Mucosa of stomach (tissue), 1 donor: ENCODE measurements around the gene MBNL3.
"Not testable (repeated sequence)": the region's sequence is repeated elsewhere in the genome, so short reads cannot be mapped to it uniquely, and the experiment has no call there.

Experiments
- H3K27me3 ChIP-seq: one replicate; pipeline ENCODE4 v1.7.0; 2013; ENCODE audit warnings: mild to moderate bottlenecking, low read length; ENCODE audit not compliant: control insufficient read depth, insufficient read depth
- H3K36me3 ChIP-seq: one replicate; pipeline ENCODE4 v1.7.0; 2013; ENCODE audit warnings: low read length; ENCODE audit not compliant: control insufficient read depth, insufficient read depth
- H3K4me1 ChIP-seq: one replicate; pipeline ENCODE4 v1.7.0; 2013; ENCODE audit warnings: mild to moderate bottlenecking, low read length; ENCODE audit not compliant: control insufficient read depth, insufficient read depth
- H3K4me3 ChIP-seq: one replicate; pipeline ENCODE4 v1.7.0; 2013; ENCODE audit warnings: low read length
- H3K9ac ChIP-seq: one replicate; pipeline ENCODE4 v1.7.0; 2013; ENCODE audit warnings: mild to moderate bottlenecking, low read length, moderate library complexity
- H3K9me3 ChIP-seq: one replicate; pipeline ENCODE4 v1.7.0; 2013; ENCODE audit warnings: mild to moderate bottlenecking, low read length, moderate library complexity; ENCODE audit not compliant: control insufficient read depth
- donor health status: Pancreatic carcinoma.

The MBNL3 gene

DNA sequence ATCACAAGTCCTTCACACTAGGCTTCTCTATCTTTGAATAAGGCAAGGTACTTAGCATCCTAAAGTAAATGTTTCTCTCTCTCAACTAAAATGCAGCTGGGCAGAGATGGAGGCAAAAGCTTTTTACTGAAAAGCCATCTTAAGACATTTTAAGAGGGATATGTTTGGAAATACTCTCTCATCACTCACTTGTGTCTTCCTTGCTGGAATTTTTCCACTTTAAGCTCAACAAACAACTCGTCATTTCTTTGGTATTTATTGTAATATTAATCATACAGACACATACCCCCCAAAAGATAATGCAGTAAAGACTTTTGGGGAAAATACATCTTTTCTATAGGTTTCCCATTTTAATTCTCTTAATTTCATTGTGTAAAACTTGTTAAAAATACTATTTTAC lies 16.4 kb downstream of the MBNL3 start:
- Histone ChIP-seq H3K27me3 (no peaks in the 10 kb centered on the region), H3K4me3 (no peak overlapping the region), H3K4me1 (no peaks in the 10 kb centered on the region), H3K9me3 (no peaks in the 10 kb centered on the region), H3K36me3 (no peaks in the 10 kb centered on the region), H3K9ac (no peak overlapping the region)

DNA sequence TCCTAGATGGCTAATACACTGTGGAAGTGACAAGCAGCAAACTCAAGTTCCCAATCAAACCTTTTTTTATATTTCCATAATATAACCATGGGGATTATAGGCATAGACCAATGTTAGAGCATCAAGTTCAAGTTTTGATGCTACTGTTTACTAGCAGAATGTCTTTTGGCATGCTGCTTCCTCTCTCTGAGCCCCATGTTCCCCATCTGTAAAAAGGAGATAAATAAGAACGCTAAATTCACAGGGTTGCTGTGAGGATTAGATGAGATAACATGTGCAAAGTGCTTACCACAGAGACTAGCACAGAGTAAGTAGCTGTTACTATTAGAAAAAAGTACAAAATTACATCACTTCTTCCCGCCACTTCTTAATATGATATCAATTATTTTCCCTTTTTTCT lies 18.0 kb downstream of the MBNL3 start:
- no peaks in the 10 kb centered on the region for H3K9me3 ChIP-seq
- no peaks in the 10 kb centered on the region for H3K27me3 ChIP-seq
- H3K4me1 ChIP-seq, result peaks cover 3% of the 10 kb centered on the region
- H3K36me3 ChIP-seq, result no peaks in the 10 kb centered on the region
- no peak overlapping the region for H3K4me3 ChIP-seq
- H3K9ac ChIP-seq, result no peak overlapping the region

DNA sequence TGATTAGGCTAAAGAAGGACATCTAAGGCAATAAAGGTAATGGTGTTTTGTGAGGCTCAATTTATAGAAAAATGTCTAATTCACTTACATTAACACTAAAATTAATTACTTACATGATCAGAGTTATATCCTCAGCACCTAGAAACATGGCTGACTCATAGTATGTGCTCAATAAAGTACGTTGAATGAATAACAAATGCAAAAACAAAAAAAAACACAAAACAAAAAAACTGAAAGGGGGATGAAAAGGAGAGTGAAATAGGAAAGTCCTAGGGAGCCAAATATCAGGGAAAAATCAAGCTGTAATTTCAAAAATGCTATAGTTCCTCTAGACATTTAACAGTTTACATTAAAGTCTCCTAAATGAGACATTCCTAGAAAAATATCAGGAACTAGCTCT lies 18.7 kb downstream of the MBNL3 start:
- no peak overlapping the region for H3K4me3 ChIP-seq
- no peaks in the 10 kb centered on the region for H3K36me3 ChIP-seq
- H3K9me3 ChIP-seq, result no peaks in the 10 kb centered on the region
- H3K4me1 ChIP-seq, result peaks cover 3% of the 10 kb centered on the region
- H3K9ac ChIP-seq, result no peak overlapping the region
- no peaks in the 10 kb centered on the region for H3K27me3 ChIP-seq

DNA sequence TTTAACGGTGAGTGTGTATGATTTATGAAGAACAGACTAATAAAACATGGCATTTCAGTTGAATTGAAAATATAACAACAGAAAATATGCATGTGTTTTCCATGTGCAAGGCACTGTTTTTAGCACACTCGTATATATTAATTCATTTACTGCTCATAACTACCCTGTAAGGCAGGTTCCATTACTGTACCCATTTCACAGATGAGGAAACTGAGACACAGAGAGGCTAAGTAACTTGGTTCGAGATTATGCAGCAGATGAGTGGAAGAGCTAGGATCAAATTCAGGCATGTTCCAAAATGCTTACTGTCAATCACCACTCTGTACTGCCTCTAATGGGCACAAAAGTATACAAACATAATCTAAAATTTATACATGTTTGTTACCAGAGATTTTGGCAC lies 20.4 kb downstream of the MBNL3 start:
- H3K4me1 ChIP-seq, result peaks cover 3% of the 10 kb centered on the region
- H3K9me3 ChIP-seq, result no peaks in the 10 kb centered on the region
- no peaks in the 10 kb centered on the region for H3K36me3 ChIP-seq
- H3K4me3 ChIP-seq, result no peak overlapping the region
- no peaks in the 10 kb centered on the region for H3K27me3 ChIP-seq
- no peak overlapping the region for H3K9ac ChIP-seq

- H3K36me3 ChIP-seq, result no peaks in the 10 kb centered on the region
These were observed 20.8 kb downstream of the MBNL3 start for GRCh38 chrX:132467989-132468388.

DNA sequence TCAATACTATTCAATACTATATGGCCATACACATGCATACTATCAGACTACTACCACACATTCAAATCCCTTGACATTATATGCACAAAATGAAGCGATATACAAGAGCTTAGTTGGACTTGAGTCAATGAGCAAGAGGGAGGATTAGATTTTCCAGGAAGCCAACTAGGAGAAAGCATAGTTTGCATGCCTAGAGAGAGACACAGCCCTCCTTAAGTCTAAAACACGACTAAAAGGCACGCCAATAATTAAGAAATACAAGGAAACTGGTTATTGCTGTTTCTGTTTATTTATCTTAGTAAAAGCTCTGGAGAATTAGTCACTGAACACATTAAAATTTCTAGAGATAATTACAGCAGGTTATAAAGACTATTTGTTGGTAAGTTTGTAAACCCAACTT lies 21.8 kb downstream of the MBNL3 start:
- Histone ChIP-seq H3K4me1 (peaks cover 3% of the 10 kb centered on the region), H3K9me3 (no peaks in the 10 kb centered on the region), H3K9ac (no peak overlapping the region), H3K4me3 (no peak overlapping the region), H3K36me3 (no peaks in the 10 kb centered on the region), H3K27me3 (no peaks in the 10 kb centered on the region)

More at GRCh38 chrX:132467989-132468388, 20.8 kb downstream of the MBNL3 start:
- Histone ChIP-seq H3K9me3 (no peaks in the 10 kb centered on the region), H3K27me3 (no peaks in the 10 kb centered on the region), H3K4me1 (peaks cover 3% of the 10 kb centered on the region), H3K4me3 (no peak overlapping the region), H3K9ac (no peak overlapping the region)

GRCh38 chrX:132463411-132463810 lies 25.4 kb downstream of the MBNL3 start:
- Histone ChIP-seq H3K4me3 (no peak overlapping the region), H3K9ac (no peak overlapping the region), H3K27me3 (no peaks in the 10 kb centered on the region), H3K9me3 (no peaks in the 10 kb centered on the region), H3K36me3 (no peaks in the 10 kb centered on the region), H3K4me1 (peaks cover 3% of the 10 kb centered on the region)

DNA sequence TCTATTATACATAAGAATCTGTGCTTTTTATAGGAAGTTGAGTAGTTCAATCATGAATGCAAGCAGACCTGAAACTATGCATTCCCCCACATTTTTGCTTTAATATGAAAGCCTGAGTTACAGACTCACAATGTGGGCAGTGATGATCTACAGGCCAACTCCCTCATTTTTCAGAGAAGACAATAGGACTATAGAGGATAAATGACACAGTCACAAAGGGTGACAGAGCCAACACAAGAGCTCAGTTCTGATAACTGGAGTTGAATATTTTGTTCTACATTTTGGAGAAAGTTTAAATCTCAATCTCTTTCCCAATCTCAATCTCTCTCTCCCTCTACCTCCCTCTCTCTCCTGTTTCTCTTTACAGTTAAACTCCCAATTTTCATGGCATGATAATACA lies 27.0 kb downstream of the MBNL3 start:
- Histone ChIP-seq H3K36me3 (no peaks in the 10 kb centered on the region), H3K27me3 (no peaks in the 10 kb centered on the region), H3K9me3 (no peaks in the 10 kb centered on the region), H3K4me3 (no peak overlapping the region), H3K9ac (no peak overlapping the region), H3K4me1 (peaks cover 3% of the 10 kb centered on the region)

DNA sequence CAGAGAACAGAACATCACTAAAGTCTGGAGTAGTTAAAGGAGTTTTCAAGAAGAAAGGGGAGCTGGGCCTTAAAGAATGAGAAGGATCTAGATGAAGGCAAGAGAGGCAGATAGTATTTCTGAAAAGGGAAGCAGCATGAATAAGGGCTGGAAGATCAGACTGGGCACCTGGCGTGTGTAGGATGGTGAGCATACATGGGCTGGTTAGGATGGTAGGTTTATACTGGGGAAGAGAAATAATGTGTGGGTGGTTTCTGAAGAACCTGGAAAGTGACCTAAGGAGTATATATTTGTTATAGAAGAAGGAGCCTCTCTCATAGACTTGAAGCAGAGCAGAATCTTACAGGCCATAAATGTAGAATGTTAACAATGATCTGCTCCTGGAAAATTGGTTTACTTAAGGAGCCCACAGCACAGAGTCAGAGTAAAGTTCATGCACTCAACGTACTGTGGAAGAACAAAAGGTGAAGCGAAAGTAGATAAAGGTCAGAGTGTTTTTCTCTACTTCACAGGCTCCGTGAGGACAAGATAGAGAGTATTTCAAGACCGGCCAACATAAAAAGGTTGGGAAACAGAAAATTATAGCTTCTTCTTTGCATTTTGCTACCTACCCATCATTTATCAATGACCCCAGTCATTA lies 35.8 kb downstream of the MBNL3 start:
- no peaks in the 10 kb centered on the region for H3K4me1 ChIP-seq
- H3K9ac ChIP-seq, result no peak overlapping the region
- no peaks in the 10 kb centered on the region for H3K9me3 ChIP-seq
- no peak overlapping the region for H3K4me3 ChIP-seq
- H3K27me3 ChIP-seq, result no peaks in the 10 kb centered on the region
- H3K36me3 ChIP-seq, result no peaks in the 10 kb centered on the region

- H3K9me3 ChIP-seq, H3K4me1 ChIP-seq, H3K27me3 ChIP-seq, H3K4me3 ChIP-seq, H3K9ac ChIP-seq, H3K36me3 ChIP-seq: not testable (repeated sequence)
These were observed 42.9 kb downstream of the MBNL3 start for GRCh38 chrX:132445909-132446308.

GRCh38 chrX:132444936-132445335 lies 43.9 kb downstream of the MBNL3 start:
- no peaks in the 10 kb centered on the region for H3K9me3 ChIP-seq

DNA sequence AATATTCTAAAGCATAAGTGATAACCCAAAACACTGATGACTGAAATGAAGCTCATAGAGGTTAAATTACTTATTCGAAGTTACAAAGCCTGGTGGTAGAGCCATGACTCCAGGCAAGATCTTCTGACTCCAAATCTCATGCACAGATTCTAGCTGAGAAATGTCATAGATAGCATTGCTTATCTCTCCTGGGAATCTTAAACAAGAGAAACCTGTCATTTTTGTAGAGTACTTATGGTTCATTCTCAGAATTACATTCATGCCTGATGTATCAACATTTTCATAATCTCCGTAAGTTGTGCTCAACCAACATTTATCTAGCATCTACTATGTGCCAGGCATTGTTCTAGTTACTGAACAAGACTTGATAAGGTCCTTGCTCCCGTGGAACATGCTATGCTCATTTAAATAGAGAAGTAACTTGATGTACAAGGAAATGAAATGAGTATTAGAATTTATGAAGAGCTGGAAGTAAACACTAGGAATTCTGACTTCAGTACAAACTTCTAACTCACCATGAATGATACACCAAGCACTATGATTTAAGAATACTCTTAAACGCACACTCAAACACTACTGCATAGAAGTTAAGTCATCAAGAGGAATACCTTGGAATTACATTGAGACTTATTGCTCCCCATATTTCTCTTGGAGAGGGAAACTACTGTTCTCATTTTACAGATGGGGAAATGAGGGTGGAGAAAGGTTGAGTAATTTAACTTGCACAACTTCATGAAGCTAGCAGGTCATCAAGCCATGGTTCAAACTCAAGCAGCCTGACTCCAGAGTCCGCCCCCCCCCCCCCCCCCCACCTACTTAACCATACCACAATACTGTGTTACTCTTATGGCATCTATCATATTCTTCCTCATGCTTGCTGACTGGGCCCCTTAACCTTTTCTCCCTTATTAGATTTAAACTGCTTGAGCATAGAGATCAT lies 45.4 kb downstream of the MBNL3 start:
- no peak overlapping the region for H3K9ac ChIP-seq
- H3K27me3 ChIP-seq, result no peaks in the 10 kb centered on the region

More at GRCh38 chrX:132444936-132445335, 43.9 kb downstream of the MBNL3 start:
- Histone ChIP-seq H3K4me1 (no peaks in the 10 kb centered on the region), H3K27me3 (no peaks in the 10 kb centered on the region), H3K9ac (no peak overlapping the region), H3K4me3 (no peak overlapping the region), H3K36me3 (no peaks in the 10 kb centered on the region)

More for the DNA sequence above, 45.4 kb downstream of the MBNL3 start:
- Histone ChIP-seq H3K4me1 (no peaks in the 10 kb centered on the region), H3K36me3 (no peaks in the 10 kb centered on the region), H3K4me3 (no peak overlapping the region), H3K9me3 (no peaks in the 10 kb centered on the region)
